ENCODE data around the gene ARPC2.

ARPC2 gene

GRCh38 chr2:218290316-218291261 is 73.6 kb downstream of the ARPC2 start:
- no peak for DNase-seq (ENCODE audit: low read depth)

DNA sequence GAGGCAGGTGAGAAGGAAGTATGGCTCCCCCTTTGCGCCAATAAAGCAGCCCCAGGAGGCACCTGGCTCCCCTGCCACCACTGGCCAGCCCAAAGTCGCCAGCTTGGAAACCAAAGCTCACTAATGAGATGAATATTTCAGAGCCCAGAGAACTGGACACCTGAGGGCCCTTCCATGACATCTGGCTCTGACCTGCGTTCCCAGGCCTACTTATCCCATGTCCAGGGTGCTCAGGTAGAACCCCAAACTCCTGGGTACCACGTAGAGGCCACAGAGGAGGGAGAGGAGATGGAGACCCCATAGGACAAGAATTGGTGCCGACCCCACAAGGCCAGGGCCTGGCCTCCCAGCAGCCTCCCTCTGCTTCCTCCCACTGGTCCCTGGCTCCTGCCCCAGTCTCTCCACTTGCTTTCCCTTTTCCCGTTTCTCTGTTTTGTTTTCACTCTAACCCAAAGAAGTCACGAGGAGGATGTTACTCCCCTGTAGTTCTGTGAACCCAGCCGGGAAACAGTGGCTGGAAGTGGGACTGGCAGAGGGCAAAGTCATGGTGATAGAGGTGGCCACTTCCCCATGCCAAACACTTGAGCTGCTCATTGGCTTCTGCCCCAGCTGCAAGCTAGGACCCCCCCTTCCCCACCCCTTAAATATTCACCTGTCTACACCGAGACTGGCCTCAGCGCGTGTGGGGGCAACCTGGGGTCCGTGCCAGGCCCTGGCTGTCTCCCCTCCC is 74.5 kb downstream of the ARPC2 start:
- DNase-seq (ENCODE audit: low read depth) = no peak

GRCh38 chr2:218292048-218293014 is 75.3 kb downstream of the ARPC2 start, which contains the start of gene TMBIM1:
TMBIM1 (minus strand) TSS chr2:218292503; CDS start chr2:218282141, 10,362 bp downstream.
- peak; percentile 64 for DNase-seq (ENCODE audit: low read depth)

GRCh38 chr2:218293715-218294429 is 76.9 kb downstream of the ARPC2 start:
- DNase-seq (ENCODE audit: low read depth) = no peak

DNA sequence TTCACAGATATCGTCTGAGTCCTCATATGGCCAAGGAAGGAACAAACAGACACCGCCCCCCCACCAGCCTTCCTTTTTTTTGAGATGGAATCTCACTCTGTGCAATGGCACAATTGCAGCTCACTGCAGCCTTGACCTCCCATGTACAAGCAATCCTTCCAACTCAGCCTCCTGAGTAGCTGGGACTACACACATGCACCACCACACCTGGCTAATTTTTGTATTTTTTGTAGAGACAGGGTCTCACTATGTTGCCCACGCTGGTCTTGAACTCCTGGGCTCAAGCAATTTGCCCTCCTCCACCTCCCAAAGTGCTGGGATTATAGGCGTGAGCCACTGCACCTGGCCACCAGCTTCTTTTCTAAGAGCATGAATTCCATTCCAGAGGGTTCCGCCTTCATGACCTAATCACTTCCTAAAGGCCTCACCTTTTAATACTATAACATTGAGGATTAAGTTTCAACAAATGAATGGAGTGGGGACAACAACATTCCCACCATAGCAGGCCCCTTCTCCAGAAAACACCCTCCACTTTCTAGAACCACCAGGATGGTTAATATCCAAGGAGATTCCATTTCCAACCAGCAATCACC is 77.5 kb downstream of the ARPC2 start:
- DNase-seq (ENCODE audit: low read depth) = no peak

DNA sequence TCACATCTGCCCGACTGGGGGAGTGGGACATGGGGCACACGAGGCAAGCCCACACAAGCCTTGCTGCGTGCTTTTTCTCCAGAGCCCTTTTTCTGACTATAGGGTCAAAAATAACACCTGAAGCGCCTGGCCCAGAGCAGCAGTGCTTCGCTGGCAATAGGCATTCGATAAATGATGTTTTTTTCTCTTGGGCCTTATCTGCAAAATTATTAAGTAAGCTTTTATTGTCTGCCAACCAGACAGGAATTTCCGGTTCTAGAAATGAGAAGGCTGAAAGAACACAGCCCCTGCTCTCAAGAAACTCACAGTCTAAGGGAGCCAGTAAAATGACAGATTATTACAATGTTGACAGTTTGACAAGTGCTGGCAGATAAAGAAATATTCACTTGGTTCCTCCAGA is 78.0 kb downstream of the ARPC2 start:
- no peak for DNase-seq (ENCODE audit: low read depth)

GRCh38 chr2:218296200-218296599 is 79.2 kb downstream of the ARPC2 start:
- no peak for DNase-seq (ENCODE audit: low read depth)

- DNase-seq (ENCODE audit: low read depth) = no peak
Measured at GRCh38 chr2:218296847-218297246, 79.9 kb downstream of the ARPC2 start.

DNA sequence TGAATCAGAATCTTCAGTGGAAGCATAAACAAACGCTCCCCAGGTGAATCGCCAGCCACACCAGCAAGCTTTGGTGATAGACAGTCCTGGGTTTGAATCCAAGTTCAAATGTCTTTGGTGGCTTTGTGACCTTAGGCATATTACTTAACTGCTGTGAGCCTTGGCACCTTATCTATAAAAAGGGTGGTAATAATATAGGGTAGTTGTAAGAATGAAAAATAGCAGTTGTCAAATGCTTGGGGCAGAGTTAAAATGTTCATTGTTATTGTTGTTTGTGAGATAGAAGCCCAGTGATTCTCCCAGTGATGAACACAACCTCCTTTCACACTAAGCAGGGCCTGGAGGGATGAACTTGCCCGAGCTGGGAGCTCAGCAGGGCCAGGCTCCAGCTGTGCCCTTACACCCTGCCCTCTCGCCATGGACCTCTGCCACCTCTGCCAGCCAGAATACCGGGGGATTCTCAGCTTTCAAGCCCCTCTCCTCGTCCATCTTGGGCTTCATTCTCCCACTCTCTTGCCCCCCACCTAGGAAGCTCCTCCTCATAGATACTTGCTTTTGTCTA is 81.4 kb downstream of the ARPC2 start:
- no peak for DNase-seq (ENCODE audit: low read depth)

GRCh38 chr2:218300141-218300540 is 83.2 kb downstream of the ARPC2 start:
- no peak for DNase-seq (ENCODE audit: low read depth)

- DNase-seq (ENCODE audit: low read depth) = peak; percentile 85
Measured at GRCh38 chr2:218301176-218301819, 84.3 kb downstream of the ARPC2 start.

All from activated gamma-delta T cell treated with anti-CD3 and anti-CD28 coated beads, Interleukin-2, amount 50 U/mL, for 16 hours (primary cell).